ENCODE data around the gene AIF1L.
"Not testable (repeated sequence)": the region's sequence is repeated elsewhere in the genome, so short reads cannot be mapped to it uniquely, and the experiment has no call there.

GRCh38 chr9:131115360-131115742 lies 19.0 kb downstream of the AIF1L start:
- not testable (repeated sequence) for TF ChIP-seq CTCF (IDR thresholded peaks at IDR 0.05; ENCODE audit: insufficient read depth, low read length, poor library complexity, severe bottlenecking); EZH2phosphoT487 (conservative IDR thresholded peaks at IDR 0.05; ENCODE audit: low read length)
